SIG-M5 (cell line): ENCODE results near the gene SMO.
"Not testable (repeated sequence)": the region's sequence is repeated elsewhere in the genome, so short reads cannot be mapped to it uniquely, and the experiment has no call there.

ENCODE experiments used
- DNase-seq: peaks from one replicate; lab custom pipeline; 2025; lab: John Stamatoyannopoulos, UW

SMO gene

GRCh38 chr7:129209067-129209926 is 20.9 kb downstream of the SMO start:
- DNase-seq = no peak

DNA sequence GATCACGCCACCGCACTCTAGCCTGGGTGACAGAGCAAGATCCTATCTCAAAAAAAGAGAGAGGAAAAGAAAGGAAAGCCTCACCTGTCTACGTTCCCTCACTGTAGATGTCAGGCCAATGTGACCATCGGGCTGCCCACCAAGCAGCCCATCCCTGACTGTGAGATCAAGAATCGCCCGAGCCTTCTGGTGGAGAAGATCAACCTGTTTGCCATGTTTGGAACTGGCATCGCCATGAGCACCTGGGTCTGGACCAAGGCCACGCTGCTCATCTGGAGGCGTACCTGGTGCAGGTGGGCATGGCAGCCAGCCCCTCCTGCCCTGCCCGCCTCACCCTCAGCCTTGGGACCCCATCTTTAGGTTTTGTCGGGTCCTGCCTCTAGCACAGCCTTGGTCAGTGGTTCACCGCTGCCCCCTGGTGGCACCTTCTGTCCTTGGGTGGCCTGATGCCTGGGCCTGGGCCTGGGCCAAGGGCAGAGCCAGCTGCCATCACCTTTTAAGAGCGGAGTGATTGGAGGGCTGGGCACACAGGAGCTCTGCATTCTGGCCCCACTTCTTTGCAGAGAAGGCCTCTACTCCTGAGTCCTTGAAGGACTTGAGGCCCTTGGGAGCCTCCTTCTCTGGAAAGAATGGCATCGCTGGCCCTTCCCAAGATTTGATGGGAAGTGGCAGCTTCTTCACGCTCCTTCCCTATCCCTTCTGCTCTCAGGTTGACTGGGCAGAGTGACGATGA is 22.0 kb downstream of the SMO start:
- no peak for DNase-seq

GRCh38 chr7:129210989-129211312 is 22.5 kb downstream of the SMO start:
- no peak for DNase-seq

DNA sequence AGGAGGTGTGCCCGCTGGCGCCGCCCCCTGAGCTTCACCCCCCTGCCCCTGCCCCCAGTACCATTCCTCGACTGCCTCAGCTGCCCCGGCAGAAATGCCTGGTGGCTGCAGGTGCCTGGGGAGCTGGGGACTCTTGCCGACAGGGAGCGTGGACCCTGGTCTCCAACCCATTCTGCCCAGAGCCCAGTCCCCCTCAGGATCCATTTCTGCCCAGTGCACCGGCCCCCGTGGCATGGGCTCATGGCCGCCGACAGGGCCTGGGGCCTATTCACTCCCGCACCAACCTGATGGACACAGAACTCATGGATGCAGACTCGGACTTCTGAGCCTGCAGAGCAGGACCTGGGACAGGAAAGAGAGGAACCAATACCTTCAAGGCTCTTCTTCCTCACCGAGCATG is 23.7 kb downstream of the SMO start:
- DNase-seq = no peak

- DNase-seq = no peak
Measured at GRCh38 chr7:129212596-129212995, 24.2 kb downstream of the SMO start.

- no peak for DNase-seq
Measured at GRCh38 chr7:129213828-129214227, 25.4 kb downstream of the SMO start.

DNA sequence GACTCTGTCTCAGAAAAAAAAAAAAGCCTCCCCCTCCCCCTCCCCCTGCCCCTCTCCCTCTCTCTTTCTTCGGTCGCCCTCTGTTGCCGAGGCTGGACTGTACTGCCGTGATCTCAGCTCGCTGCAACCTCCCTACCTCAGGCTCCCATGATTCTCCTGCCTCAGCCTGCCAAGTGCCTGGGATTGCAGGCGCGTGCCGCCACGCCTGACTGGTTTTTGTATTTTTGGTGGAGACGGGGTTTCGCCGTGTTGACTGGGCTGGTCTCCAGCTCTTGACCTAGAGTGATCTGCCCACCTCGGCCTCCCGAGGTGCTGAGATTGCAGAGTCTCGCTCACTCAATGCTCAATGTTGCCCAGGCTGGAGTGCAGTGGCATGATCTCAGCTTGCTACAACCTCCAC is 27.3 kb downstream of the SMO start:
- not testable (repeated sequence) for DNase-seq

DNA sequence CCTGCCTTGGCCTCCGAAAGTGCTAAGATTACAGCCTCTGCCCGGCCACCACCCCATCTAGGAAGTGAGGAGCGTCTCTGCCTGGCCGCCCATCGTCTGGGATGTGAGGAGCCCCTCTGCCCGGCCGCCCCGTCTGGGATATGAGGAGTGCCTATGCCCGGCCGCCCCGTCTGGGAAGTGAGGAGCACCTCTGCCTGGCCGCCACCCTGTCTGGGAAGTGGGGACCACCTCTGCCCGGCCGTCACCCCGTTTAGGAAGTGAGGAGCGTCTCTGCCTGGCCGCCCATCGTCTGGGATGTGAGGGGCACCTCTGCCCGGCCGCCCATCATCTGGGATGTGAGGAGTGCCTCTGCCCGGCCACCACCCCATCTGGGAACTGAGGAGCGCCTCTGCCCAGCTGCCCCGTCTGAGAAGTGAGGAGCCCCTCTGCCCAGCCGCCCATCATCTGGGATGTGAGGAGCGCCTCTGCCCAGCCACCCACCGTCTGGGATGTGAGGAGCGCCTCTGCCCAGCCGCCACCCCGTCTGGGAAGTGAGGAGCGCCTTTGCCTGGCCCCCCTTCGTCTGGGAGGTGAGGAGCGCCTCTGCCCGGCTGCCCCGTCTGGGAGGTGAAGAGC is 27.8 kb downstream of the SMO start:
- not testable (repeated sequence) for DNase-seq

GRCh38 chr7:129216821-129217416 is 28.5 kb downstream of the SMO start:
- not testable (repeated sequence) for DNase-seq

DNA sequence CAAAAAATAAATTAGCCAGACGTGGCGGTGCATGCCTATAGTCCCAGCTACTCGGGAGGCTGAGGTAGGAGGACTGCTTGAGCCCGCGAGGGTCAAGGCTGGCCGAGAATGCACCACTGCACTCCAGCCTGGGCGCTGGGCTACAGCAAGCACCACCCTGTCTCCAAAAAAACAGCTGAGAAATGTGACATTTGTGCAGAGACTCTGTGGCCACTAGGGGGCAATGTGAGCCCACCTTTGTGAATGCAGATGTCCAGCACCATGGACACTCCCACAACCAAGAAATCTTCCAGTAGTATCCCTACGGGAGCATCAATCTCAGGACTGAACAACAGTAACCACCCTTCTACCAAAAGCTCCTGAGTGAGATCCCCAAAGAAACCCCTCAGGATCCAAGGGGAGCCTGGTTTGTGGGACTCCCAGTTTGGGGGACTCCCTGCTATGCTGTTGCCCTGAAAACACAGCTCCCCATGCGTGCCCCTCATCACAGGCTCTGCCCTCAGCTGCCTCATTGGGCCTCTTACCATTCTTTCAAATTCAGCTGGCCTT is 30.2 kb downstream of the SMO start:
- DNase-seq = no peak

GRCh38 chr7:129219166-129219565 is 30.7 kb downstream of the SMO start:
- not testable (repeated sequence) for DNase-seq

GRCh38 chr7:129222064-129222463 is 33.6 kb downstream of the SMO start:
- DNase-seq = no peak

DNA sequence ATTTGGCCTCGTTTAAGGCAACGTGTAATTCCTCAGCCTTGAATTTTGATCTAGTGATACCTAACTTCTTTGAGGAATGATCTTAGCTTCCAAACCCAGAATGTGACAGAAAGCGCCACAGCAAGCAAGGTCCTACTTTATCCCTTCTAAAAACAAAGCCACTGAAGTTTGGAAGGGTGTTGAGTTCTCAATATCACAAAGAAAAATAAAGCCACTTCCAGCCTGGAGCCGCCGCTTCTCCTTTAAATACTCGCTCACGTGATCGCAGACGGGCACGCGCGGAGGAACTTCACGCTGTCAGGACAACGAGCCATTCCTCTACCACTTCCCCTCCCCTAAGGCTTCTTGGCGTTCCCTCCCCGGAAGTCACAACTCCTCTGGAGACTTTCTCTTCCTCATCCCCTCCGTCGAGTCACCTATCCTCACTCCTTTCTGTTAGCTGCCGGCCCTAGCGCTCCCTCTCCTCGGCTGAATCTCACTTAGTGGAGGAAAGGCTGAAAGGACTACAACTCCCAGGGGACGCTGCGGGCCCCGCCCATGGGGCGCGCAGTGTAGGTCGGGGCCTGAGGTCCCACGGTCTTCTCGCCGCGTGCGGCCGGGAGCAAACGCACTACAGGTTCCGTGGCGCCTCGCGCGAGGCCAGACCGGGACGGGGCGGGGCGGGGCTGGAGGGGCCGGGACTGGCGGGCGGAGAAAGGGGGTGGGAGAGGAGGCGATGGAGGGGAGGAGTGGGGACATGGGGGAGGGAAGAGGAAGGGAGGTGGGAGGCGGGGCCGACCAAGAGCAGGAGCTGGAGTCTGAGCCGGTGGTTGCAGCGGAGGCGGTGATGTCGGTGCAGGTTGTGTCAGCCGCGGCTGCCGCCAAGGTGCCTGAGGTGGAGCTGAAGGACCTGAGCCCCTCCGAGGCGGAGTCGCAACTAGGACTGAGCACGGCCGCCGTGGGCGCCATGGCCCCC is 36.1 kb downstream of the SMO start, which contains the start of gene AHCYL2:
Gene AHCYL2, plus strand, starts transcription at position 780 of the 955 bp plus-strand sequence.
- peak; percentile 98 for DNase-seq

DNA sequence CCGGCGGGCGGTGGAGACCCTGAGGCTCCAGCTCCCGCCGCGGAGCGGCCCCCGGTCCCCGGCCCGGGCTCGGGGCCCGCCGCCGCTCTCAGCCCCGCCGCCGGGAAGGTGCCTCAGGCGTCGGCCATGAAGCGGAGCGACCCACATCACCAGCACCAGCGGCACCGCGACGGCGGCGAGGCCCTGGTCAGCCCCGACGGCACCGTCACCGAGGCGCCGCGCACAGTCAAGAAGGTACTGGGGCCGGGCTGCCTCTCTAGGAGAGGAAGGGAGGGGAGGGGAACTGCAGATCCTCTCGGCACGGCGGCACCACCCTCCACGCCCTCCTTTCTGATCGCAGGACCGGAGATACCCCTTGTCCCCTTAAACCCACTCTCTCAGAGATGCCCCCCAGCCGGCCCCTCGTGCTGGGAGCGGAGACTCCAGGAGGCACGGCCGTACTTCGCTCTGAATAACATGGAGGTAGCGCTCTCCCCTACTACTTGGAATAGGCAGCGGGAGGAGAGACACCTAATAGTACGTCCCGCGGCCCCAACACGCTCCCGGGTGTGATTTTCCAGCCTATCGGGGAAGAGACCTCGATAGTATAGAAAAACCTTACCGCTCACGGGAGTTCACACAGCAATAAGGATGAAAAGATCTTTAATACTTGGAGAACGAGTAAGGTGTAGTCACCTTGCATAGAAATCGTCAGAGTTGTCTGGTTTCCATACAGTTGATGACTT is 36.9 kb downstream of the SMO start:
- DNase-seq = no peak

- DNase-seq = no peak
Measured at GRCh38 chr7:129225931-129226572, 37.6 kb downstream of the SMO start.

DNA sequence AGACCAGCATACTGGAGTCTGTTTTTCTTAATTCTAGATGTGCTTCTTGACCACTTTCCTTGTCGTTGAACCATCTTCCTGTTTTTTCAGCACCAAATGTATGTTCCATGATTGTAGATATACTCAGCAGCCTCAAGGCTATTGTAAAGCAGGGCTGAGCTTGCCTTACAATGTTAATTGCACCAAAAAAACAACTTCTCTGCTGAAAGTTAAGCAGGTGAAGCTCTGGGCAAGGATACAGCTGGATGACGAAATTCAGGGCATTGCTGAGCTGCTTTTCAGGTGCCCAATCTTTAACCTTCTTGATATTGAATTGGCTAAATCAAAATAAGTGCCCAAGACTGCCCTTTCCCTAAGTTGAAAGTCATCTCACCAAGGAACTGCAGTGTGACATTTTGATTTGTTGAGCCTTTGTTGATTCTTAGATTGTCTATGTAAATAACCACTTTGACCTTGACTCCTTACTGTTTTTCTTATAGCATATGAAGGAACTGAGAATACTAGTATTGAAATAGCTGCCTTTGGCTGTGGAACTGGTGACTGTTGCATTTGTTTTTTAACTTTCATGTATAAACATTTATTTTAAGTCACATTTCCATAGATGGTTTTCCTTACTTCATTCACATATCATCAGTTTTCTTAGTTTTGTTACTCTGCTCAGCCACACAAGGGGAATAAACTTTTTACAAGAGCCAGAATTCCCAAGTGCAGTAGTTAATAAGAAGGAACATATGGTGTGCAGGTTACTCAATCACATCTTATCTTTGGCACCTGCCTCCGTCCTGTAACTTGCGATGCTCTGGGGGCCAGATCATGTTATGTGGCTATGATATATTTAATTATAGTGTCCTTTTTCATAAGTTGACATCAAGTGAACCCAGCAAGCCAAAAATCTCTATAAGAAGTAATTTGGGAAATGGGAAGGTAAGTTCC is 39.5 kb downstream of the SMO start:
- DNase-seq = no peak

DNA sequence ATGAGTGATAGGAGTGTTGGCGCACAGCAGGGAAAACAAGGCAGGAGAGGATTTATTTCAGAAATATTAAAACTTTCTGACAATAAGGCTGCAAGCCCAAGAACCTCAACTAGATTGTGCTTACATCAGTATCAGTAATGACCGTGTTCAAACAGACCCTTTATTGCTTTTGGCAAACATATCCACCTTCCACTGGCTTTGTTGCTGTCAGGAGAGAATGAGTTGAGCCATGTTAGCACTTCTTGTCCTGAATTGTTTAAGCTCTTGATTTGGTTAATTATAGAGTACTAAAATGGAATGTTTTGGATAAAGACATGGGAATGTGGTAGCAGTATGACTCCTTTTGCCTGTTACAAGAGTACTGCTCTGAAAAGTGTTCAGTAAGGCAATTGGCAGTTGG is 40.2 kb downstream of the SMO start:
- DNase-seq = no peak

DNA sequence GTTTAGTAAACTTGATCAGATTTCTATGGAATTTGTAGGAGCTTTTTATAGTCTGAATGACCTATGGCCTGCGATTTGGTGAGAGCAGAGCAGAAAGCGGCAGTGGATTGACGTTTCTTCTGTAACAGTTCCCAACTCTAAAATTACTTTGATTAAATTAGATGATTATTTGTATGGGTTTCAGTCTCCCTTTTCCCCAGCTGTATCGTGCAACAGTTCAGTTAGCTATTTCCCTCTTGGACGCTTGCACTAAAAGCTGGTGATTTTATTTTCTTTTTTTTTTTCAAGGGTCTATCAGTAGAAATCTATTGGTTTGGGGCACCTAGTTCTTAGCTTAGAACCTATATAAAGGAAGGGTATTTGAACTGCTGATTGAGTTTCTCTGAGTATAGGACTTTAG is 43.2 kb downstream of the SMO start:
- DNase-seq = no peak

DNA sequence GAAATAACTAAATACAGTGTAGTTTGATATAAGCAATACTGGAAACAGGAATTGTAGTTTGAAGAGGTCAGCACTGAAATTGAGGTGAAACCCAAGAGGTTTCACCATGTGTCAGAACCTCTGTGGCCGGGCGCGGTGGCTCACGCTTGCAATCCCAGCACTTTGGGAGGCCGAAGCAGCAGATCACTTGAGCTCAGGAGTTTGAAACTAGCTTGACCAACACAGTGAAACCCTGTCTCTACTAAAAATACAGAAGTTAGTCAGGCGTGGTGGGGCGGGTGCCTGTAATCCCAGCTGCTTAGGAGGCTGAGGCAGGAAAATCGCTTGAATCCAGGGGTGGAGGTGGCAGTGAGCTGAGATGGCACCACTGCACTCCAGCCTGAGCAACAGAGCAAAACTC is 50.1 kb downstream of the SMO start:
- DNase-seq = no peak
